MM.1S (cell line): ENCODE measurements around the gene CYB5D1.

ENCODE experiments used
- DNase-seq: peaks from one replicate; pipeline ENCODE4 v3.0.0-alpha.2; 2015
- H2AFZ ChIP-seq: fragments of 300-600 bp; sonication (generic); 2 replicates; pipeline ENCODE4 v1.6.0; 2016; ENCODE audit warnings: antibody characterized with exemption, low read length
- H3F3A ChIP-seq: fragments of 300-600 bp; sonication (generic); 2 replicates; pipeline ENCODE4 v1.6.1; 2016; ENCODE audit warnings: mild to moderate bottlenecking, antibody characterized with exemption, low read length, moderate library complexity, mixed read lengths; ENCODE audit not compliant: insufficient read depth
- H3K27ac ChIP-seq: fragments of 300-600 bp; sonication (generic); 2 replicates; pipeline ENCODE4 v1.5.1; 2016; ENCODE audit warnings: mild to moderate bottlenecking, low read length
- H3K27me3 ChIP-seq: fragments of 300-600 bp; sonication (generic); replicated peaks from 2 replicates; pipeline ENCODE4 v1.6.0; 2016; ENCODE audit warnings: low read length; ENCODE audit not compliant: insufficient read depth
- H3K36me3 ChIP-seq: fragments of 300-600 bp; sonication (generic); replicated peaks from 2 replicates; pipeline ENCODE4 v1.6.1; 2016; ENCODE audit warnings: mild to moderate bottlenecking, low read length, mixed read lengths; ENCODE audit not compliant: insufficient read depth
- H3K4me1 ChIP-seq: fragments of 300-600 bp; sonication (generic); 2 replicates; pipeline ENCODE4 v1.6.1; 2016; ENCODE audit warnings: low read length, mixed read lengths
- H3K4me2 ChIP-seq: fragments of 300-600 bp; sonication (generic); 2 replicates; pipeline ENCODE4 v1.6.0; 2016; ENCODE audit warnings: low read depth, low read length
- H3K4me3 ChIP-seq: fragments of 300-600 bp; sonication (generic); 2 replicates; pipeline ENCODE4 v1.5.1; 2016; ENCODE audit warnings: low read length, mixed read lengths
- H3K79me2 ChIP-seq: fragments of 300-600 bp; sonication (generic); 2 replicates; pipeline ENCODE4 v1.6.1; 2016; ENCODE audit warnings: mixed run types, low read length, mixed read lengths
- H3K9ac ChIP-seq: fragments of 300-600 bp; sonication (generic); 2 replicates; pipeline ENCODE4 v1.6.1; 2016; ENCODE audit warnings: low read length, mixed read lengths
- H3K9me2 ChIP-seq: fragments of 300-600 bp; sonication (generic); replicated peaks from 2 replicates; pipeline ENCODE4 v1.6.1; 2016; ENCODE audit warnings: mild to moderate bottlenecking, low read length, mixed read lengths; ENCODE audit not compliant: insufficient read depth
- H3K9me3 ChIP-seq: fragments of 300-600 bp; sonication (generic); replicated peaks from 2 replicates; pipeline ENCODE4 v1.6.1; 2016; ENCODE audit warnings: mild to moderate bottlenecking, low read length, mixed read lengths; ENCODE audit not compliant: insufficient read depth
- H4K20me1 ChIP-seq: fragments of 300-600 bp; sonication (generic); 2 replicates; pipeline ENCODE4 v1.6.1; 2016; ENCODE audit warnings: mild to moderate bottlenecking, low read length, moderate library complexity, mixed read lengths; ENCODE audit not compliant: insufficient read depth
- EZH2 ChIP-seq: fragments of 300-600 bp; sonication (generic); optimal IDR thresholded peaks from 2 replicates; pipeline ENCODE3; 2017; ENCODE audit warnings: low read depth, mild to moderate bottlenecking, antibody characterized with exemption, low read length, mixed read lengths
- EZH2phosphoT487 ChIP-seq: fragments of 300-600 bp; sonication (generic); IDR thresholded peaks from 2 replicates; pipeline ENCODE4 v1.6.1; 2018; ENCODE audit warnings: antibody characterized with exemption, low read length
- TF ChIP-seq, protein P1 (sequence below): fragments of 300-600 bp; sonication (generic); IDR thresholded peaks from 2 replicates; pipeline ENCODE4 v1.5.1; 2016; ENCODE audit warnings: antibody characterized with exemption, low read length, mixed read lengths

CYB5D1 gene

DNA sequence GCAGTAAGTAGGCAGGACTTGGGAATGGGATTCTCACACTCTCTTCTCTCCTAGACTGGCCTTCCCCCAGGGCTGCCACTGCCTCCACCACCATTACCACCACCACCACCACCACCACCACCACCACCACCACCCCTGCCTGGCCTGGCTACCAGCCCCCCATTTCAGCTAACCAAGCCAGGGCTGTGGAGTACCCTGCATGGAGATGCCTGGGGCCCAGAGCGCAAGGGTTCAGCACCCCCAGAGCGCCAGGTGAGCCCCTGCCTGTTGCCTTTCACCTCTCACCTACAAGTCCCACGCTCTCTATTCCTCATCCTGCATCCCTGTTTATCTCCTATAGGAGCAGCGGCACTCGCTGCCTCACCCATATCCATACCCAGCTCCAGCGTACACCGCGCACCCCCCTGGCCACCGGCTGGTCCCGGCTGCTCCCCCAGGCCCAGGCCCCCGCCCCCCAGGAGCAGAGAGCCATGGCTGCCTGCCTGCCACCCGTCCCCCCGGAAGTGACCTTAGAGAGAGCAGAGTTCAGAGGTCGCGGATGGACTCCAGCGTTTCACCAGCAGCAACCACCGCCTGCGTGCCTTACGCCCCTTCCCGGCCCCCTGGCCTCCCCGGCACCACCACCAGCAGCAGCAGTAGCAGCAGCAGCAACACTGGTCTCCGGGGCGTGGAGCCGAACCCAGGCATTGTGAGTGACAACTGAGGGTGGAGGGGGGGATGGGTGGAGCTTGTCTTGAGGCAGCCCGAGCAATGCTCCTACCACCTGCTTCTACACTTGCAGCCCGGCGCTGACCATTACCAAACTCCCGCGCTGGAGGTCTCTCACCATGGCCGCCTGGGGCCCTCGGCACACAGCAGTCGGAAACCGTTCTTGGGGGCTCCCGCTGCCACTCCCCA lies 10.8 kb upstream of the CYB5D1 start:
- Histone ChIP-seq H3K4me1 (peaks cover 11% of the 10 kb centered on the region), H2AFZ (no peak overlapping the region), H3K9ac (no peak overlapping the region), H3K4me2 (no peak overlapping the region), H3K9me3 (no peaks in the 10 kb centered on the region), H3K27me3 (no peaks in the 10 kb centered on the region), H3K27ac (no peak overlapping the region), H4K20me1 (no peaks in the 10 kb centered on the region), H3K79me2 (peaks cover 10% of the 10 kb centered on the region), H3K36me3 (no peaks in the 10 kb centered on the region), H3K9me2 (no peaks in the 10 kb centered on the region), H3F3A (peaks cover 24% of the 10 kb centered on the region), H3K4me3 (no peak overlapping the region)
- no peak for TF ChIP-seq EZH2phosphoT487
- no peak for TF ChIP-seq EZH2
- TF ChIP-seq, protein P1, sequence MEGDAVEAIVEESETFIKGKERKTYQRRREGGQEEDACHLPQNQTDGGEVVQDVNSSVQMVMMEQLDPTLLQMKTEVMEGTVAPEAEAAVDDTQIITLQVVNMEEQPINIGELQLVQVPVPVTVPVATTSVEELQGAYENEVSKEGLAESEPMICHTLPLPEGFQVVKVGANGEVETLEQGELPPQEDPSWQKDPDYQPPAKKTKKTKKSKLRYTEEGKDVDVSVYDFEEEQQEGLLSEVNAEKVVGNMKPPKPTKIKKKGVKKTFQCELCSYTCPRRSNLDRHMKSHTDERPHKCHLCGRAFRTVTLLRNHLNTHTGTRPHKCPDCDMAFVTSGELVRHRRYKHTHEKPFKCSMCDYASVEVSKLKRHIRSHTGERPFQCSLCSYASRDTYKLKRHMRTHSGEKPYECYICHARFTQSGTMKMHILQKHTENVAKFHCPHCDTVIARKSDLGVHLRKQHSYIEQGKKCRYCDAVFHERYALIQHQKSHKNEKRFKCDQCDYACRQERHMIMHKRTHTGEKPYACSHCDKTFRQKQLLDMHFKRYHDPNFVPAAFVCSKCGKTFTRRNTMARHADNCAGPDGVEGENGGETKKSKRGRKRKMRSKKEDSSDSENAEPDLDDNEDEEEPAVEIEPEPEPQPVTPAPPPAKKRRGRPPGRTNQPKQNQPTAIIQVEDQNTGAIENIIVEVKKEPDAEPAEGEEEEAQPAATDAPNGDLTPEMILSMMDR = no peak
- DNase-seq = no peak

DNA sequence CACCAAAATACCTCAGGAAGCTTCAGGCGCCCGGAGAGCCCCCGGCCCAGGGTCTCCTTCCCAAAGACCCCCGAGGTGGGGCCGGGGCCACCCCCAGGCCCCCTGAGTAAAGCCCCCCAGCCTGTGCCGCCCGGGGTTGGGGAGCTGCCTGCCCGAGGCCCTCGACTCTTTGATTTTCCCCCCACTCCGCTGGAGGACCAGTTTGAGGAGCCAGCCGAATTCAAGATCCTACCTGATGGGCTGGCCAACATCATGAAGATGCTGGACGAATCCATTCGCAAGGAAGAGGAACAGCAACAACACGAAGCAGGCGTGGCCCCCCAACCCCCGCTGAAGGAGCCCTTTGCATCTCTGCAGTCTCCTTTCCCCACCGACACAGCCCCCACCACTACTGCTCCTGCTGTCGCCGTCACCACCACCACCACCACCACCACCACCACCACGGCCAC lies 9.6 kb upstream of the CYB5D1 start:
- no peaks in the 10 kb centered on the region for H3K9me3 ChIP-seq
- H3K9ac ChIP-seq = no peak overlapping the region
- no peak overlapping the region for H3K4me3 ChIP-seq
- TF ChIP-seq, protein P1 = no peak
- TF ChIP-seq EZH2phosphoT487 (no peak), EZH2 (no peak)
- no peak overlapping the region for H3K4me2 ChIP-seq
- H3K4me1 ChIP-seq = peaks cover 11% of the 10 kb centered on the region
- peaks cover 10% of the 10 kb centered on the region for H3K79me2 ChIP-seq
- H3F3A ChIP-seq = peaks cover 12% of the 10 kb centered on the region
- no peaks in the 10 kb centered on the region for H3K27me3 ChIP-seq
- no peaks in the 10 kb centered on the region for H4K20me1 ChIP-seq
- no peak for DNase-seq
- no peak overlapping the region for H3K27ac ChIP-seq
- H3K9me2 ChIP-seq = no peaks in the 10 kb centered on the region
- no peak overlapping the region for H2AFZ ChIP-seq
- H3K36me3 ChIP-seq = no peaks in the 10 kb centered on the region

DNA sequence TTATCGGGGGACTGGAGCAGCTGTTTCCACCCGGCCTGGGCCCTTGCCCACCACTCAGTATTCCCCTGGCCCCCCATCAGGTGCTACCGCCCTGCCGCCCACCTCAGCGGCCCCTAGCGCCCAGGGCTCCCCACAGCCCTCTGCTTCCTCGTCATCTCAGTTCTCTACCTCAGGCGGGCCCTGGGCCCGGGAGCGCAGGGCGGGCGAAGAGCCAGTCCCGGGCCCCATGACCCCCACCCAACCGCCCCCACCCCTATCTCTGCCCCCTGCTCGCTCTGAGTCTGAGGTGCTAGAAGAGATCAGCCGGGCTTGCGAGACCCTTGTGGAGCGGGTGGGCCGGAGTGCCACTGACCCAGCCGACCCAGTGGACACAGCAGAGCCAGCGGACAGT lies 9.1 kb upstream of the CYB5D1 start:
- Histone ChIP-seq H2AFZ (no peak overlapping the region), H3F3A (peaks cover 7% of the 10 kb centered on the region; the same call in 1 of the 2 replicates), H3K36me3 (no peaks in the 10 kb centered on the region), H3K4me3 (no peak overlapping the region), H3K4me2 (no peak overlapping the region), H3K27ac (no peak overlapping the region), H3K9me3 (no peaks in the 10 kb centered on the region), H3K9ac (no peak overlapping the region), H3K9me2 (no peaks in the 10 kb centered on the region), H3K27me3 (no peaks in the 10 kb centered on the region), H3K79me2 (peaks cover 10% of the 10 kb centered on the region), H4K20me1 (no peaks in the 10 kb centered on the region), H3K4me1 (peaks cover 11% of the 10 kb centered on the region)
- no peak for DNase-seq
- TF ChIP-seq EZH2 = no peak
- no peak for TF ChIP-seq EZH2phosphoT487
